Ovary (tissue), 3 donors: ENCODE data around the gene OR2T29.
"Not testable (repeated sequence)": the region's sequence is repeated elsewhere in the genome, so short reads cannot be mapped to it uniquely, and the experiment has no call there.

Source experiments
- CTCF ChIP-seq, 3 donors: fragments of 450-650 bp in 2 of 3; fragments of 200-600 bp in 1 of 3; IDR thresholded peaks; one replicate each; pipeline versions ENCODE4 v1.5.1 to v1.8.0; 2016 to 2022; ENCODE audit warnings: antibody characterized with exemption in 3 of 3, mild to moderate bottlenecking in 1 of 3
- POLR2A ChIP-seq: fragments of 450-650 bp; IDR thresholded peaks from one replicate; pipeline ENCODE4 v1.6.1; 2017; ENCODE audit warnings: antibody characterized with exemption, mild to moderate bottlenecking, moderate library complexity
- donor health status: DM: no; HTN: no; CAD: no.

- TF ChIP-seq CTCF (IDR thresholded peaks at IDR 0.05); POLR2A: not testable (repeated sequence)
Measured at GRCh38 chr1:248551027-248551426, 11.5 kb downstream of the OR2T29 start.
